Activated naive CD8-positive, alpha-beta T cell (primary cell): ENCODE measurements around the gene RAD51AP2.

ENCODE experiments used
- H3K27ac Mint-ChIP-seq: one replicate; pipeline ENCODE4 v1.8.0; 2021; ENCODE audit warnings: mixed read lengths
- H3K27me3 Mint-ChIP-seq: one replicate; pipeline ENCODE4 v1.8.0; 2021; ENCODE audit warnings: mixed read lengths
- H3K36me3 Mint-ChIP-seq: one replicate; pipeline ENCODE4 v1.8.0; 2021; ENCODE audit warnings: mixed read lengths
- H3K4me1 Mint-ChIP-seq: one replicate; pipeline ENCODE4 v1.8.0; 2021; ENCODE audit warnings: low read depth, mixed read lengths
- H3K4me3 Mint-ChIP-seq: one replicate; pipeline ENCODE4 v1.8.0; 2021; ENCODE audit warnings: mild to moderate bottlenecking, mixed read lengths
- H3K9me3 Mint-ChIP-seq: one replicate; pipeline ENCODE4 v1.8.0; 2021; ENCODE audit warnings: low read depth, mixed read lengths

Gene RAD51AP2

DNA sequence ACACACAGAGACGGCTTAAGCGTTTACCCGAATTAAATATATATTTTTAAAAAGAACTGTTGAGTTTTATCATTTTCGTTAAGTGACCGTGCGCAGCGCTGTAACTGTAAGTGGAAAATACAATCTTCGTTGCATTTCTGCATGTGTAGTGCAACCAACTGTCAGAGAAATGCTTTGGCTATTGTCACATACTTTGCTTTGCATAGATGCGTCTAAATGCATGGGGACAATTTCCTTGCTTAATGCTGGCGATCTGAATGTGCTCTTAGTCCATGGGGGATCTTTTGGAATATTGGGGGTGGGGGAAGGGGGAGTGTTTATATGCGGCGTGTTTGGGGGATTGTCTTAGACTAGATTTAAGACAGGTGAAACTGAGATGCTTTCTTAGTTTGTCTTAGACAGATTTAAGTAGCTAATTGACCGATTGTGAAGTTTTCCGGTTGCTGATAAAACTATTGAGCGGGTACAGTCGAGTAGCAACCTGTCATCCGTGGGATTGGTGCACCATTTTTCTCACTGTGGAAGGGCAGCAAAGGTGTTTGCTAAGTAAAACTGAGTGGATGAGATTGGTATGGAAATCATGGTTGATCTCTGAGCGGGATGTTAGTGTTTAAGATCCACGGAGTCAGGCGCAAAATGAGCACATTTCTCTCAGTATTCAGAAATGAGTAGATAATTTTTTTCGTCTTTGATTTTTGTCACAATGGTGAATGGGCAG lies 22.7 kb upstream of the RAD51AP2 start:
- Mint-ChIP-seq H3K9me3 (no peaks in the 10 kb centered on the region), H3K27me3 (peaks cover 34% of the 10 kb centered on the region), H3K36me3 (no peaks in the 10 kb centered on the region), H3K4me3 (no peak overlapping the region), H3K27ac (no peak overlapping the region), H3K4me1 (peaks cover 4% of the 10 kb centered on the region)

DNA sequence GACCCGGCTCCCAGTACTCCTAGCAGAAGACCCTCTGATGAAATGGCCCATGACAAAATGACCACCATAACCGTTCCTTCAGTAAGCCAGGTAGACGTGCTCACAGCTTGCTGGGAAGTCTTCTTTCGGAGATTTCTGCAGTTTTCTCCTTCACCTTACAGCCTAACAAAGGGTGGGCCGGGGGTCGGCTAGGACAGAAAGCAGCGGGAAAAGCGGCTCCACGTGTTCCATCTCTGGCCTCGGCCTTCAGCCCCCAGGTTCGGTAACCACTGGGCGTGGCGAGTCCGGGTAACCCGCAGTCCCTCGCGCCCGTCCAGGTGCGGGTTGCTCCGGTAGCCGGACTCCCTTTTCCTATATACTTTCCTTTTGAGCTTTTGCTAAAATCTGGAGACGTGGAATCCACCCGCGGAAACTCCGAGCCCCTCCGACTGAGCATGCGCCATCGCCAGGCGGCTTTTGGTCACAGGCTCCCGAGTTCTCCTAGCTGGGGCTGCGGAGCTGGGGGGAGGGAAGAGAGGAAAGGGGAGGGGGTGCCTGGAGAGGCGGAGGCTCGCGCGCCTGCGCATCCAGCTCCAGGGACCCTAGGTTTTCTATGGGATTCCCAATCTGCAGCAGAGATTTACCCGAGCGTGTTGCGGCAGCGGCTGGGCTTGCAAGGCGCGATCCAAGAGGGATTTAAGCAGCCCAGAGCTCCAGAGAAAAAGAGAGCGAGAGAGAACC lies 22.0 kb upstream of the RAD51AP2 start, which contains the start of gene VSNL1:
Gene VSNL1 (plus strand): TSS at position 604 of the 720 bp plus-strand sequence. CDS start 51,379 bp downstream, outside the sequence.
- no peak within 1 kb of the TSS for H3K27ac Mint-ChIP-seq
- no peaks in the 10 kb centered on the region for H3K36me3 Mint-ChIP-seq
- no peak within 1 kb of the TSS for H3K4me3 Mint-ChIP-seq
- H3K9me3 Mint-ChIP-seq: no peaks in the 10 kb centered on the region
- peaks cover 4% of the 10 kb centered on the region for H3K4me1 Mint-ChIP-seq
- peaks cover 38% of the 10 kb centered on the region for H3K27me3 Mint-ChIP-seq

DNA sequence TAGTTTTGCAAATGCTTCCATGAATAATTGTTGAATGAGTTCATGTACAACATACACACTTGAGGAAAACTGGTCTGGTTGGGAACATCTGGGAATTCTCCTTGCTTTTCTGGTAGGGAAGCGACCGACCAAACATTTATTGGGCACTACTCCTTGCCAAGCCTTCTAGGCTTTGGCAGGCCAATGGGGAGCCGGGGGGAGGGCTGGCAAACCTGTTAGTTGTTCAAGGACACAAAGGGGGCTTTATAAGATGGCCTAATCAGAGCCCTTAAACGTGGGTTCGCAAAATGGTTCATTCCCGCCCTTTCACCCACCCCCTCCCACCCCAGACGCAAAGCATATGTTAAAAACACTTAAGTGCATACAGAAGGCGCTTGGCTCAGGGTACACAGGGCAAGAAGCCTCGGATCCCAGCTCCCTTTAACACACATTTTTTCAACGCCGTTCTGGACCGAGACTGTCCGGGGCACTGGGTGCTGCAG lies 21.4 kb upstream of the RAD51AP2 start:
- Mint-ChIP-seq H3K9me3 (no peaks in the 10 kb centered on the region), H3K4me1 (peaks cover 4% of the 10 kb centered on the region), H3K27ac (no peak overlapping the region), H3K36me3 (no peaks in the 10 kb centered on the region), H3K4me3 (no peak overlapping the region), H3K27me3 (peaks cover 39% of the 10 kb centered on the region)

DNA sequence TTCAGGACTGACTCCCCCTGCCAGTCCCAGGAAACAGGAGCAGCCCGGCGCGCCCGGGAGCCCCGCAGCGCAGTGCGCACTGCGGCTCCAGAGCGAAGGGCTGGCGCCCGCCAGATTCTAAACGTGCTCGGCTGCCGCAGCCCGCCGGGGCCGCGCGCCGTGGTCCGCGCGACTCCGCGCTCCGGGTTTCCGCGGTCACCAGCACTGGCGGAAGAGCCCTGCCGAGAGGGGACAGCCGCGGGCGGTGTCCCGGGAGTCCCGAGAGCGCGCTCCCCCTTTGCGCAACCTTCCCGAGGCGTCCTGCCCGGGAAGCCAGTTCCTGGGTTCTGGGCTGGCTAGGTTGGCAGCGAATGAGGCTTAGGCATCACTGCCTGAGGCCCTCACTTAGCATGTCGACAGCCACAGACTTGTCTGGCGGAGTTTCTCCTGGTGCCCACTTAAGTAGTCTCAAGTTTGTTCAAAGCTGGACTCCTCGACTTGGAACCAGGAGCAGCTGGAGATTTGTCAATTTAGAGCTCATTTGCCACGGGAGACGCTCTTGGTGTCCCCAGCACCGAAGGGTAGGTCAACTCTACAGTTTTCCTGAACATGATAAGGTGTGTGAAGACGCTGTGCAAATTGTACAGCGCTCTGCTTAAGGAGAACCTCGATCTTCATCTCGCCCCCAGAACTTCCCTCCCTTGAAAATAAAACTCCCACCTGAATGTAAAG lies 20.8 kb upstream of the RAD51AP2 start:
- H3K27ac Mint-ChIP-seq: no peak overlapping the region
- no peaks in the 10 kb centered on the region for H3K36me3 Mint-ChIP-seq
- H3K9me3 Mint-ChIP-seq: no peaks in the 10 kb centered on the region
- H3K4me1 Mint-ChIP-seq: peaks cover 4% of the 10 kb centered on the region
- H3K27me3 Mint-ChIP-seq: peaks cover 39% of the 10 kb centered on the region
- no peak overlapping the region for H3K4me3 Mint-ChIP-seq

DNA sequence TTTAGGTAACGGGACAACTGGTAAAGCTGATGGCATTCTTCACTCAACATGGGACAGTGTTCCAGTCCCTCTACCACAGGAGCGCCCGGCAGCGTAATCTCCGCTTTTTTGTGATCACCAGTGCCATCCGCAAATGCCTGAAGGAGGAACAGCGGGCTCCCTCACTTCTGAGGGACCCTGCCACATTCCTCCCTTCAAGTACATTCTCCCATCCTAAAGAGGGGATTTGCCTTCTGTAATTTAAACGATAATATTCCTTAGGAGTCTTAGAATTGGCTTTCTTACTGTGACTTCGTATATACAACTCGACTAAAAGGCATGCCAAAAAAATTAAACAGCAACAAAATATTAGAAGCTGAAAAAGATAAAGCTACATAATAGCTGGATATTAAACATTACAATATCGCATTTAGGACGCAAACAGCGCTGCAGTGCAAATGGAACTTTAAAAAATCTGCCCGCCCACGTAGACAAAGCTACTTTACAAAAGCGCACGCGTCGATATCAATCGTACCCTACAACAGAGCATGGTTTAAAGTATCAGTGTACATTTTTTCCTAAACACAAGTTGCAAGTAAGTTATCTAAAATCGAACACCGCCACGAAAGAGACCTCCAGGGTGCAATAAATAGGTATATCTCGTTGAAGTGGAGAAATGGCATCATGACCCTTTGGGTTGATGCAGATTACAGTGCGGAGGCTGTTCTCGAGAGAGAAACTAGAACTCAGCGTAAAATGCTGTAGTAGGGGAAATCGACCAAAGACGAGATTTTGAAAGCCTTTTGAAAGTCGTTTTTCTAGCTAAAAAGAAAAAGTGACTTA lies 20.0 kb upstream of the RAD51AP2 start:
- Mint-ChIP-seq H3K27ac (no peak overlapping the region), H3K36me3 (no peaks in the 10 kb centered on the region), H3K9me3 (no peaks in the 10 kb centered on the region), H3K4me1 (peaks cover 4% of the 10 kb centered on the region), H3K27me3 (peaks cover 38% of the 10 kb centered on the region), H3K4me3 (no peak overlapping the region)

DNA sequence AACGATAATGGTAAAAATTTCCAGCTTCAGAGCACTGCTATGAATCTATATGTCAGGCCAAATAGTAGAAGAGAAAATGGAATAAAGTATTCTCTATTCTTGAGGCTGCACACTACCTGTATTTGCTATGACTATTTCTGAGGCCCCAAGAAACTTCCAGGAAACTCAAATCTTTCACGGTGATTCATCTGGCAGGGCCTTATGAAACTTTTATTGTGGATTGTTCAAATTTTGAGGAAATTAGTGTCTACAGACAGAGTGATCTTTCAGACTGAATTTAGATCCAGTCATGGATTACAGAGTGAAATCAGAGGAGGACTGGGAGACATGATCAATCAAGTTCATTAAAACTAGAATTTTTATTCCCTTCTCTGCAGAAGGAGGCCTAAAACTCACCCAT lies 18.2 kb upstream of the RAD51AP2 start:
- H3K4me1 Mint-ChIP-seq: peaks cover 4% of the 10 kb centered on the region
- no peak overlapping the region for H3K27ac Mint-ChIP-seq
- H3K9me3 Mint-ChIP-seq: no peaks in the 10 kb centered on the region
- peaks cover 27% of the 10 kb centered on the region for H3K27me3 Mint-ChIP-seq
- H3K4me3 Mint-ChIP-seq: no peak overlapping the region
- no peaks in the 10 kb centered on the region for H3K36me3 Mint-ChIP-seq

DNA sequence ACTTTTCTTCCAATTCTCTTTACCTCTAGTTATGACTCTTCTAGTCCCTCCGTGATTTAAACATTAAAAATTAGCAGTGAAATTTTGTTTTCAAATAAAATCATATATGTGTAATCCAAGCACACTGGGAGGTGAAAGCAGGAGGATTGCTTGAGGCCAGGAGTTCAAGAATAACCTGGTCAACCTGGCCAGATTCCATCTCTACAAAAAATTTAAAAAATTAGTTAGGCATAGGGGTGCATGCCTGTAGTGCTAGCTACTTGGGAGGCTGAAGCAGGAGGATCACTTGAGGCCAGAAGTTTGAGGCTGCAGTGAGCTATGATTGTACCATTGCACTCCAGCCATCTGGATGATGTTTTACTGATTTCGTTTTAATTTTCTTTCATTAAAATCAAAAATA lies 15.3 kb upstream of the RAD51AP2 start:
- H3K27ac Mint-ChIP-seq: no peak overlapping the region
- H3K4me1 Mint-ChIP-seq: peaks cover 4% of the 10 kb centered on the region
- peaks cover 13% of the 10 kb centered on the region for H3K27me3 Mint-ChIP-seq
- no peaks in the 10 kb centered on the region for H3K9me3 Mint-ChIP-seq
- H3K36me3 Mint-ChIP-seq: no peaks in the 10 kb centered on the region
- no peak overlapping the region for H3K4me3 Mint-ChIP-seq

DNA sequence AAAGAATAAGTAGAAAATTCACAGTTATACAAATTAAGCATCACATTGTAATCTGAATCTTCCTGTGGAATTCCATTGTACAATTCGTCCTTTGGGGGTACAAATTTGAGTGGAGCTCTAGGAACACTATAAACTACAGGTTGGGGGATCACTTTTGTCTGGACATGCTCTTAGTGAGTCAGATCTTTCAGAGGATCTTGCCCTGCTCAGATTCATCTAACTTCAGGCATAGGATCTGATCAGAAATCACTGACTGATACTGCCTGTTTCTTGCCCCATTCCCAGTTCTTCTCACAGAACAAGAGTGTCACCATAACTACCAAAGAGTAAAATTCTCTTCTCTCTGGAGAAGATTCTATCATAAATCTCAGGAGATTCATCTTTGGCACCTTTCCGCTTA lies 11.5 kb upstream of the RAD51AP2 start:
- H3K4me1 Mint-ChIP-seq: no peaks in the 10 kb centered on the region

DNA sequence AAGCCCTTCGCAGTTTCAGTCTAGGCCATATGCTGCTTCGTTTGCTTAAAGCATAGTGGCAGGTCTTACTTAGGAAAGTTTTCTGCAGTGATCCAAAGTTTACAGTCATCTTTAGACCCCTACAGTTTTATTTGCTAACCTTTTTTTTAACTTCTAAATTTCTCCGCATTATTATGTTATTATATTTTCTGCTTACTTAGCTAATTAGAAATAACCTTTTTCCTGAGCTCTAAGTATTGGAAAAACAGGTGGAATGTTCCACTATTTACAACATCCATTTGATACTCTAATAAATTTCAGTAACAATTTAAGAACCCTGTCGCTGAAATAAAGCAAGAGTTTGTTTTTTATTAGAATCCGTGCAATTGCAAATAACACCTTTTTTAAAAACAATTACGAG lies 4.1 kb upstream of the RAD51AP2 start:
- no peak overlapping the region for H3K27ac Mint-ChIP-seq
- H3K36me3 Mint-ChIP-seq: no peaks in the 10 kb centered on the region
- H3K9me3 Mint-ChIP-seq: no peaks in the 10 kb centered on the region
- no peaks in the 10 kb centered on the region for H3K4me1 Mint-ChIP-seq
- peaks cover 22% of the 10 kb centered on the region for H3K27me3 Mint-ChIP-seq
- no peak overlapping the region for H3K4me3 Mint-ChIP-seq

More for the DNA sequence above, 11.5 kb upstream of the RAD51AP2 start:
- H3K27ac Mint-ChIP-seq: no peak overlapping the region
- no peaks in the 10 kb centered on the region for H3K9me3 Mint-ChIP-seq
- no peak overlapping the region for H3K4me3 Mint-ChIP-seq
- H3K36me3 Mint-ChIP-seq: no peaks in the 10 kb centered on the region
- H3K27me3 Mint-ChIP-seq: peaks cover 7% of the 10 kb centered on the region

DNA sequence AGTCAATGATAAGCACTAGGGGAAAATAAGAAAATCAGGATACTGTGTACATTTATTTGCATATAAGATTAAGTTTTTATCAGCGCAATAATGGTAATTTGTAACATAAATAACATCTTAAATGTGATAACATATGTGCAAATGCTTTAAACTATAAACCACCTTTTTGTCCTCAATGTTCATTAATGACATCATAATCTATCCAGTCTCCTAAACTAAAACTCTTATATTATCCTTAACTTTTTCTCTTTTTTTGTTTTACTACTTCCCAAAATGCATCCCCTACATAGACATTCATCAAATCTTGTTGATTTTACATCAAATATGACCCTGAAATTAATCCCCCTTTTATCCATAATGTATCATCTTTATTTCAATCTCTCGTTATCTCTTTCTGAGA lies 3.4 kb upstream of the RAD51AP2 start:
- peaks cover 4% of the 10 kb centered on the region for H3K9me3 Mint-ChIP-seq
- H3K4me3 Mint-ChIP-seq: no peak overlapping the region
- H3K36me3 Mint-ChIP-seq: no peaks in the 10 kb centered on the region
- H3K27ac Mint-ChIP-seq: no peak overlapping the region
- H3K4me1 Mint-ChIP-seq: no peaks in the 10 kb centered on the region
- peaks cover 26% of the 10 kb centered on the region for H3K27me3 Mint-ChIP-seq

DNA sequence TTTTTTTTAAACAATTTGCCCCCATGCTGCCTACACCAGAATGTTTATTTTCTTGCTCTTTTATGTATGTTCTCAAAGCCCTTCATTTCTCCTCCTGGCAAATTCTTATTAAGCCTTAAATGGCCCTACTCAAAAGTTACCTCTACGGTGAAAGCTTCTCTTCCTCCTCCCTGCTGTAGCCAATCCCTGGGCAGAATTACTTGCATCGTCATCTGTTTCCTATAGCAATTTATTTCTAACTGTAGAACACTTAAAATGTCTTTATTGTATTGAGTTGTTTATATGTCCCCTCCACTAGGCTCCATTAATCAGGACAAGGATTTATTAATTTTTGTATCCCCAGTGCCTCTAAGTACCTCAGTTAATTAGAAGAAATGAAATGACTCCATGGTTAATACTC lies 2.5 kb upstream of the RAD51AP2 start:
- H3K4me3 Mint-ChIP-seq: no peak overlapping the region
- no peak overlapping the region for H3K27ac Mint-ChIP-seq
- H3K36me3 Mint-ChIP-seq: no peaks in the 10 kb centered on the region
- peaks cover 4% of the 10 kb centered on the region for H3K9me3 Mint-ChIP-seq
- no peaks in the 10 kb centered on the region for H3K4me1 Mint-ChIP-seq
- H3K27me3 Mint-ChIP-seq: peaks cover 26% of the 10 kb centered on the region

DNA sequence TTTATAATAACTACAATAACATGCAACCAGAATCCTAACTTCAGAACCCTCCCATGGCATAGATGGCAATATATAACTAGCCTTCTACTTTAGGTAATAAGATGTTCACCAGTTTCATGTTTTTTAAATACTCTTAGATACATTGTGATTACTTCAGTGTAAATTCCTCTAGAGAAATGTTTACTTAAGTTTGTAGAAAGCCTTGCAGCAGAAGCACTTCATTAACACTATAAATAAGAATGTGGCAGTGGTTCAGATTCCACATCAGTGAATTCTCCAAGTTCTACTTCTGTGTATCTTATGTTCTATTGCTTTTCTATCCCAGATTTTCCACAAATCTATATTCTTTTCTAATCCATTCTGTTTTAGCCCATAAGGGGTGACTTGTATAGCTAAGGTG lies 1.2 kb upstream of the RAD51AP2 start:
- Mint-ChIP-seq H3K27me3 (peaks cover 20% of the 10 kb centered on the region), H3K36me3 (no peaks in the 10 kb centered on the region), H3K27ac (no peak overlapping the region), H3K9me3 (peaks cover 4% of the 10 kb centered on the region), H3K4me1 (no peaks in the 10 kb centered on the region), H3K4me3 (no peak overlapping the region)

DNA sequence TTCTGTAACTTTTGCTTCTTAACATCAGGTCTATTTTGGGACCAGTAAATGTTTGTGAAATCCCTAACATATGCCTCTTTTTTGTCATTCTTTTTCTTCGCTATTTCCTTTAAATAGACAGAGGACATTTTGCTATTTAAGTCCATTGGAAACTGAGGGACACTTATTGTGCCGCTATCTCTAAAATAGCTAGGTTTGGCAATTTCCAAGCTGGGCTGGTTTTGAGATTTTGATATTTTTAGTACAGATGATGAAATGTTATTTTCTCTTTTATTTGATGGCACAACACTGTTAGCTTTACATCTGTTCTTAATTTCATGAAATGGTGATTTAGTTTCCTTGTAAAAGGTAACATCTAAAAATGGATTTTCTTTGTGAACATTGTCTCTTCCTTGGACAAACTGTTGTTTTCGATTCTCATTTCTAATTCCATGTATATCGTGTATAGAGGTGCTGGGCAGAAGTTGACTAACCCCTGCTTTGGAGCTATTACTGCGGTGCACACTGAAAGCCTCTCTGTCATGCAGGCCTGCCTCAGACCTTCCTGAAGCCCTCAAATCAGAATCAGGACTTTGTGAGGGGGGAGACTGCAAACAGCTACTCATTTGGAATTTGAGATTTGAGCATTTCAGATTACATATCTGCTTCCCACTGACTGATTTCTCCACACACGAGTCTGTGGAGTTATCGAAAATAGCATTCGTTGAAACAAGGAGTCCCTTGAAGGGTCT lies 594 bp downstream of the RAD51AP2 start:
- Mint-ChIP-seq H3K27ac (no peak overlapping the region), H3K27me3 (peaks cover 18% of the 10 kb centered on the region), H3K4me1 (no peaks in the 10 kb centered on the region), H3K36me3 (no peaks in the 10 kb centered on the region), H3K4me3 (no peak overlapping the region), H3K9me3 (peaks cover 4% of the 10 kb centered on the region)

DNA sequence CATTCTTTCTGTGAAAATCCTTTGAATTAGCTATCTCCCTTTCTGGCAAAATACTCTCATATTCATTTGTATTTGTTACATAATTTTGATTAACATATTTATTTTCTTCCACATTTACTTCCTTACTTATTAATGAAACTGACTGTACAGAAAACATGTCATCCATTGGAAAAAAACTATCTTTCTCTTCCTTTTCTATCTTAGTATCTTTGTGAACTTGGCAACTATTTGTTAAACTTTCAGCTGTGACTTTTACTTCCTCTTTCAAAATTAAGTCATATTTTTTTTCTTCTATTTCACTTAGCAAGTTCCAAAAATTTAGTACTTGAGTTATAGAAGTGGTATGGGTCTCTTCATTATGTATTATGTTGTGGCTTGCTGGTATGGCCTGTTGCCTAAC lies 2.6 kb downstream of the RAD51AP2 start:
- Mint-ChIP-seq H3K9me3 (peaks cover 4% of the 10 kb centered on the region), H3K4me3 (no peak overlapping the region), H3K27me3 (peaks cover 15% of the 10 kb centered on the region), H3K4me1 (no peaks in the 10 kb centered on the region), H3K36me3 (no peaks in the 10 kb centered on the region), H3K27ac (no peak overlapping the region)
